GM21619 (cell line): ENCODE data around the gene CDCA3.
"Not testable (repeated sequence)": the region's sequence is repeated elsewhere in the genome, so short reads cannot be mapped to it uniquely, and the experiment has no call there.

Experiments used
- ATAC-seq: cut with Tn5 transposase; IDR thresholded peaks from one replicate; pipeline ENCODE4 v1.9.1; 2021; ENCODE audit not compliant: unreplicated experiment

CDCA3 gene

DNA sequence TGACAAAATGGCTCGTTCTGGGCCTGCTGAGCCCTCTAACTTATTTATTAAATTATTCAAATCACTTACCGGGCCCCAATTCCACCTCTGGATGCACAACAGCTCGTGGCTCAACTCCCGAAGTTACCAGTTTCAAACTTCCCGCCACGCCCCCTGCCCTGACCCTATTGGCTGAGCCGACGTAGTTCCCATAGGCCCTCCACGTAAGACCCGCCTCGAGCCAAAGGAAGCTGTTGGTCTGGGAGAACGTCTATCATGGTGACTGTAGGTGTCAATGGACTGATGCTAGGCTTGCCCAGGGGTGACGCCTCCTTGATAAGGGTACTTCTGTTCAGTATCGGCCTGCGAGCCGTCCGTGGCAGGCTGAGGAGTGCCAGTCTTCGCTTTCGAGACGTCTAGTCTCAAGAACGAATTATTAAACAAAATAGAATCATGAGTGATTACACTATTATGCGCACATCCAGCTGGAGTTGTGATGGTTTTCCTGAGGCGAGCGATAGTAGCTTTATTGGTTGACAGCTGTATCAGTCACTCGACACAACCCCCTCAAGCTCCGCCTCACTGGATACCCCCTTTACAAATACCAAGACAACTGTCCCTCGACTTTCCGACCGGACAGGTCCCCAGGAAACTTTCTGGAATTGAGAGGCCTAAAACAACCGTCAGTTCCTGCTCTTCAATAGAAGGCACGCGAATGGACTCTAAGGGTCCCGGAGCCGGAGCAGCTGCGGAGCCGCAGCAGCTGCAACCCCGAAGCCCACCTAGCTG is at the start of gene CDCA3:
TSS of gene CDCA3 (minus strand) at position 134 of the 768 bp plus-strand sequence. CDS start 334 bp downstream, outside the sequence.
- ATAC-seq, result peak; percentile 47

DNA sequence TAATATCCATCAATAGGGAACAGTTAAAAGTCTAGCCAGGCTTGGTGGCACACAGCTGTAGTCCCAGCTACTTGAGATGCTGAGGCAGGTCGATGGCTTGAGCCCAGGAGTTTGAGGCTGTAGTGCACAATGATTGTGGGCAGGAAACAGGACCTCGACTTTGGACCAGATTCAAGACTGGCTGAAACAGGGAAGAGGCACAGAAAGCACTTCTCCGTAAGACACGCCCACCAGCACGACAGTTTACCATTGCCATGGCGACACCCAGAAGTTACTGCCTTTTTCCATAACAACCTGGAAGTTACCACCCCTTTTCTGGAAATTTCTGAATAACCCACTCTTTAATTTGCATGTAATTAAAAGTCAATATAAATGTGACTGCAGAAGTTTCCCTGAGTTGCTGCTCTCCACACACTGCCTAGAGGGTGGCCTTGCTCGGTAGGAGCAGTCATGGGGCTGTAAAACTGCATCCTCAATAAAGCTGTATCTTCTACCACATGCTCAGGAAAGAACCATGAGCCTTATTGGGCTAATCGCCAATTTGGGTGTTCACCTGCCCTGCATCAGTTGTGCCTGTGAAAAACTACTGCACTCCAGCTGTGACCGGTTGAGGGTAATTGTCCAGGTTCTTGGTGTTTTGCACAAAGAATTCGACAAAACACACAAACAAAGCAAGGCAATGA is 48.9 kb upstream of the CDCA3 start:
- no peak for ATAC-seq

DNA sequence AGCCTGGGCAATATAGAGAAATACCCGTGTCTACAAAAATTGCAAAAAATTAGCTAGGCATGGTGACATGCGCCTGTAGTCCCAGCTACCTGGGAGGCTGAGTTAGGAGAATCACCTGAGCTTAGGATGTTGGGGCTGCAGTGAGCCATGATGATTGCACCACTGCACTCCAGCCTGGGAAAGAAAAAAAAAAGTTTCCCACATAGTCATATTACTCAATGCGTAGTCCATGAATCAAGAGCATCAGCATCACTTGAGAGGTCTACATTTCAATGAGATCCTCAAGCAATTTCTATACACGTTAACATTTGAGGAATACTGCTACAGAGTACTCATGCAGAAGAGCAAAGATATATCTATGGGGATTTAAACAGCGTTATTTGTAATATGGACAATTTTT is 48.3 kb upstream of the CDCA3 start:
- no peak for ATAC-seq

DNA sequence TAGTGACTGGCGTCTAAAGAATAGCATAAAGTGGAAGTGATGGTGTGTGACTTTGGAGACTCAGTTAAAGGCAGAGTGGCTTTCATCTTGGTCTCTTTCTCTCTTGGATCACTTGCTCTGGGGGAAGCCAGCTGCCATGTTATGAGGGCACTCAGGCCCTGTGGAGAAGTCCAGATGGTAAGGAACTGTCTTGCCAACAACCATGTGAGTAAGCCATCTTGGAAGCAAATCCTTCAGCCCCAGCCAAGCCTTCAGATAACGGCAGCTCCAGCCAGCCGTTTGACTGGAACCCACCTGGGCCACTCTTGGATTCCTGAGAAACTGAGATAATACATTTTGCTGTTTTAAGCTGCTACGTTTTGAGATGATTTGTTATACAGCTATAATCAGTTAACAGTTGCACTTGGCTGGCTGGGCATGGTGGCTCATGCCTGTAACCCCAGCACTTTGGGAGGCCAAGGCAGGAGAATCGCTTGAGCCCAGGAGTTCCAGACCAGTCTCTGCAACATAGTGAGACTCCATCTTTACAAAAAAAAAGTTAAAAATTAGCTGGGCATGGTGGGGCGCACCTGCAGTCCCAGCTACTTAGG is 45.9 kb upstream of the CDCA3 start:
- ATAC-seq, result no peak

DNA sequence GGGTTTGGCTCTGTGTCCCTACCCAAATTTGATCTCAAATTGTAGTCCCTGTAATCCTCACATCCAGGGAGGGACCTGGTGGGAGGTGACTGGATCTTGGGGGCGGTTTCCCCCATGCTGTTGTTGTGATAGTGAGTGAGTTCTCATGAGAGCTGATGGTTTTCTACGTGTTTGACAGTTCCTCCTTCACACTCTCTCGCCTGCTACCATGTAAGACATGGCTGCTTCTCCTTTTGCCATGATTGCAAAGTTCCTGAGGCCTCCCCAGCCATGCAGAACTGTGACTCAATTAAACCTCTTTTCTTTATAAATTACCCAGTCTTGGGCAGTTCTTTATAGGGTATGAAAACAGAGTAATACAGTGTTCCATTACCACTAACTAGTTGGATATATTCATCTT is 43.2 kb upstream of the CDCA3 start:
- ATAC-seq, result no peak

DNA sequence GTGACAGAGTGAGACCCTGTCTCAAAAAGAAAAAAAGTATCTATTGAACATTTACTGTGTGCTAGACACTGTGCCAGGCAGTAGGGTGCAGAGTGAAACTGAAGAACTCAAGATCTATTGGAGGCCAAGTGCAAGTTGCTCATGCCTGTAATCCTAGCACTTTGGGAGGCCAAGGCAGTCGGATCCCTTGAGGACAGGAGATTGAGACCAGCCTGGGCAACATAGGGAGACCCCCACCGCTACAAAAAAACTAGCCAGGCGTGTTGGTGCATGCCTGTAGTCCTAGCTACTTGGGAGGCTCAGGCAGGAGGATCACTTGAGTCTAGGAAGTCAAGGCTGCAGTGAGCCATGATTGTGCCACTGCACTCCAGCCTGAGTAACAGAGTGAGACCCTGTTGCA is 41.6 kb upstream of the CDCA3 start:
- ATAC-seq, result not testable (repeated sequence)

DNA sequence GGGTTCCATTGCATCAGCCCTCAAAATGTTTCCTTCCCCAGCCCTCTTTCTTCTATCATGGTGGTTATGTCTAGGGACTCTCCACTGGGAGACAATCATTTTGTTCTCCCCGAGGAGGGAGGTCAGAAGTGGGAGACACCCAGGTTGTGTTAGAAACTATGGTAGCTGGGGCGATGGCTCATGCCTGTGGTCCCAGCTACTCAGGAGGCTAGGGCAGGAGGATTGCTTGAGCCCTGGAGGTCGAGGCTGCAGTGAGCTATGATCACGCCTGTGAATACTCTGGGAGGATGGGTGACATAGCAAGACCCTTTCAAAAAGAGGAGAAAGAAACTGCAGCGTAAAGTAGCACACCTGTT is 40.5 kb upstream of the CDCA3 start:
- no peak for ATAC-seq

DNA sequence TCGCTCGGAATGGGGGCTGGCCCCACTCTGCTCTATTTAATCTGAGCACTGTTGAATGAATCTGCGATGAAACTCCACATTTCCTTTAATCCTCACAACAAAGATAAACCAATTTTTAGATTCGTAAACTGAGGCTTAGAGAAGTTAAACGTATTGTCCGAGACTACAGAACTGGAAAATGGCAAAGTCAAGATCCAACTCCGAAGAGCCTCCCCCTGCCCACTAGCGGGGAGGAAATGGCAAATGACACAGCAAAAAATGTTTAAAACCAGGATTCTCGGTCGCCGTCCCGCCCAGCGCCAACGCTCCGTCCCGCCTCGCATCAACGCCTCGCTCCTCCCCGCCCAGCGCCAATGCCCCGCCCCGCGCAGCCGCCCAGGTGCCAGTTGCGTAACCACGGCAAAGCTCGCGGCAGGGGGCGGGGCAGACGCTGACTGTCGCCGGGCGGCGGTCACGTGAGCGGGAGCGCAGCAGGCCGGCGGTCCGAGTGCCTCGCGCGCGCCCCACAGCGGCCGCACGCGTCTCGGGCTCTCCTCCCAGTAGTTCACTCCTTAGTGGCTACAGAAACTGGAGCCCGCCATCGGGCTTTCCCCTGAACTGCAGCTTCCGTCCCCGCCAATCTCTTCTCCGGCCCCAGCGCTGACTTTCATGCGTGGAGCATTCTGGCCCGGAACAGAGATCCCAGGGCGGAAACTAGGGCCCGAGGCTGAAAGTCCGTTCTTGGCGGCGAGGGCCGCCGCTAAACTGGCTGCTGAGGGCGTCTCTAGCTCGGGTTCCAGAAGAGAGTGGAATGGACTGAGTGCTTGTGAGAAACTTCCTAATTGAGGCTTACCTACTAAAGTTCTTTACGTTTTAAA is 39.9 kb upstream of the CDCA3 start:
- ATAC-seq, result peak; percentile 94

DNA sequence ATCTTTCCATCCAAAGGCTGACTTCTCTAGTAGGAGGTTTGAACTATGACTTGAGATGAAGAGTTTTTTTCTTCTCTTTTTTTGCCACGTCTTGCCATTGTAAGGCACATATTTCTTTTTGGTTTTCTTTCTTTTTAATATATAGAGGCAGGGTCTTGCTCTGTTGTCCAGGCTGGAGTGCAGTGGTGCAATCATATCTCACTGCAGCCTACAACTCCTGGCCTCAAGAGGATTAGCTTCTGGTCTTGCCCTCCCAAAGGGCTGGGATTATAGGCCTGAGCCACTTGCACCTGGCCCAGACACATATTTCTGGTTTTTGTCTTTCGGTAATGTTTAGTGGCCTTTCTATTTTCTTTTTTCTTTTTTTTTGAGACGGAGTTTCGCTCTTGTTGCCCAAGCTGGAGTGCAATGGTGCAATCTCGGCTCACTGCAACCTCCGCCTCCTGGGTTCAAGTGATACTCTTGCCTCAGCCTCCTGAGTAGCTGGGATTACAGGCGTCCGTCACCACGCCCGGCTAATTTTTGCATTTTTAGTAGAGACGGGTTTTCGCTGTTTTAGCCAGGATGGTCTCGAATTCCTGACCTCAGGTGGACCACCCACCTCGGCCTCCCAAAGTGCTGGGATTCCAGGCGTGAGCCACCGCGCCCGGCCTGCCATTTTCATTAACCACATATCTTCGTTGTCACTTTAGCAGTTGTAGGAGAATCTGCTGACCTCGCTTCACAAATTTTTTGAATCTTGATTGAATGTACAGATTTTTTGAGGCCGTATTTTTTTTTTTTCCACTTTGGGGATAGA is 38.9 kb upstream of the CDCA3 start:
- ATAC-seq, result not testable (repeated sequence)

DNA sequence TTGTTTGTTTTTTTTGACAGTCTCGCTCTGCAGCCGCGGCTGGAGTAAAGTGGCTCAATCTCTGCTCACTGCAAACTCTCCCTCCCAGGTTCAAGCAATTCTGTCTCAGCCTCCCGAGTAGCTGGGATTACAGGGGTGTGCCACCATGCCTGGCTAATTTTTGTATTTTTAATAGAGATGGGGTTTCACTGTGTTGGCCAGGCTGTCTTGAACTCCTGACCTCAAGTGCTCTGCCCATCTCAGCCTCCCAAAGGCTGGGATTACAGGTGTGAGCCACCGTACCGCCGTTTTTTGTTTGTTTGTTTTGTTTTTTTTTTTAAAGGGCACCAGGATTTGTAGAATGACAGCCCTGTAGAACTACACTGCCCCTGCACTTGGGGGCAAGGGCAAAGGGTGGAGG is 37.7 kb upstream of the CDCA3 start:
- not testable (repeated sequence) for ATAC-seq

DNA sequence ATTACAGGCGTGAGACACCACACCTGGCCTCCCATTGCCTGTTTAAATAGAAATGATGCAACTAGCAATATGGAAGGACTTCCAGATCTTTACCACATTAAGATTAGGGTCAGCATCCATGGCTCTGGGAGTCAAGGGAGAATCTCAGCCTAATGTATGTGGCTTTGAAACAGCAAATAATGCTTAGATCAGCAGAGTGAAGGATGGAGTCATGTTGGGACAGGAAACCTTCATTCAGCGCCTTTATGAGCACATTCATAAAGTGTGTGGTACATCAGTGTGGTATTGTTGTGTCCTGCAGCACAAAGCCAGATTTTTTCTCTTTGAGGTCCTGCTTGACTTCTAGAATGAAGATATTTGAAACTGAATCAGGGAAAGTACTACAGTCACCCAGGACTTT is 37.3 kb upstream of the CDCA3 start:
- ATAC-seq, result no peak

DNA sequence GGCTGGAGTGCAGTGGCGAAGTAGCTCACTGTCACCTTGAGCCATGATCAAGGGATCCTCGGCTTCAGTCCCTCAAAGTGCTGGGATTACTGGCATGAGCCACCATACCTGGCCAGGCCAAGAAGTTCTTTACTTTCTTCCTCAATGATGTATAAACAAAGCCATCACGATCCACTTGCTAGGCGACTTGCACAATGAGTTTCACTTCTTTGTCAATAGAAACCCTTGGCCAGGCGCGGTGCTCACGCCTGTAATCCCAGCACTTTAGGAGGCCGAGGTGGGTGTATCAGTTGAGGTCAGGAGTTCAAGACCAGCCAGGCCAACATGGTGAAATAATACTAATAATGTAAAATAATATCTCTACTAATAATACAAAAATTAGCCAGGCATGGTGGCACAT is 36.4 kb upstream of the CDCA3 start:
- no peak for ATAC-seq

DNA sequence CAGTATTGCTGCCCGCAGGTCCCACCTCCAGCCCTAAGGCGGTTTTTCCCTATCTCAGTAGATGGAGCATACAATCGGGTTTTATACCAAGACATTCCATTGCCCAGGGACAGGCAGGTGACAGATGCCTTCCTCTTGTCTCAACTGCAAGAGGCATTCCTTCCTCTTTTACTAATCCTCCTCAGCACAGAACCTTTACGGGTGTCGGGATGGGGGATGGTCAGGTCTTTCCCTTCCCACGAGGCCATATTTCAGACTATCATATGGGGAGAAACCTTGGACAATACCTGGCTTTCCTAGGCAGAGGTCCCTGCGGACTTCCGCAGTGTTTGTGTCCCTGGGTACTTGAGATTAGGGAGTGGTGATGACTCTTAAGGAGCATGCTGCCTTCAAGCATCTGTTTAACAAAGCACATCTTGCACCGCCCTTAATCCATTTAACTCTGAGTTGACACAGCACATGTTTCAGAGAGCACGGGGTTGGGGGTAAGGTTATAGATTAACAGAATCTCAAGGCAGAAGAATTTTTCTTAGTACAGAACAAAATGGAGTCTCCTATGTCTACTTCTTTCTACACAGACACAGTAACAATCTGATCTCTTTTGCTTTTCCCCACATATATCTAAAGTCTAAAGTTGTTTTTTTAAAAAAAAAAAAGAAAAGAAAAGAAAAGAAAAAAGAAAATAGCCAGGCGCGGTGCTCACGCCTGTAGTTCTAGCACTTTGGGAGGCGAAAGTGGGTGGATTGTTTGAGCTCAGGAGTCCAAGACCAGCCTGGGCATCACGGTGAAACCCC is 35.3 kb upstream of the CDCA3 start:
- ATAC-seq, result not testable (repeated sequence)

DNA sequence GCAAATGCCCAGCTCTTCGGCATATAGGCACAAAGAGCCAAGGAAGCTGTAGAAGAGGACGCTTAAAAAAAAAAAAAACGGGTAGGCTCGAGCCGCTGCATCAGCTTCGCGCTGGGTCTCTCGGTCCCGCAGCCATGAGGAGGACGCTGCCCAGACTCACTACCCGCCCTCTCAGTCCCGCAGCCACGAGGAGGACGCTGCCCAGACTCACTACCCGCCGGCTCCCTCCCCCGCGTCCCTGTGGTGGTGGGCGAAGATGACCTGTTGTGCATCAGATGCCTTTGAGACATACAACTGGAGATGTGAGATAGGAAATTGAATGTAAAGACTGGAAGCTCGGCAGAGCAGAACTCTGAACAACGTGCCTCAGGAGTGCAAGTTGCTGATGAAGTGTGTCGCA is 33.5 kb upstream of the CDCA3 start:
- ATAC-seq, result no peak

DNA sequence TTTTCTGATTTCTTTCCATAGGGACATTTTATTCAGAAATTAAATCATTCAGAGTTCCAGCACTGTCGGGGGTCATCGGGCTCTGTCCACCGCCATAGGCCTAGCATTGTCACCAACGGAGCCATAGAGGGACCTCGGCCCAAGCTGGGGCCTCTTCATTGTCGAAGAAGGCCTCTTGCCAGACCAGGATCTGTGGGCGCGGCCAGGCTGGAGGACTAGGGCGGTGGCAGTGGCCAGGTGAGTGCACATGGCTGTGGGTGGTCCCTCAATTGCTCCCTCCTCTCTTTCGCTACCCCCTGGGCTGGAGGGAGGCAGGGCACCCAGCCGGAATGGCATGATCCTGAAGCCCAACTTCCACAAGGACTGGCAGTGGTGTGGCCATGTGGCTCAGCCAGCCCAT is 32.6 kb upstream of the CDCA3 start:
- no peak for ATAC-seq

DNA sequence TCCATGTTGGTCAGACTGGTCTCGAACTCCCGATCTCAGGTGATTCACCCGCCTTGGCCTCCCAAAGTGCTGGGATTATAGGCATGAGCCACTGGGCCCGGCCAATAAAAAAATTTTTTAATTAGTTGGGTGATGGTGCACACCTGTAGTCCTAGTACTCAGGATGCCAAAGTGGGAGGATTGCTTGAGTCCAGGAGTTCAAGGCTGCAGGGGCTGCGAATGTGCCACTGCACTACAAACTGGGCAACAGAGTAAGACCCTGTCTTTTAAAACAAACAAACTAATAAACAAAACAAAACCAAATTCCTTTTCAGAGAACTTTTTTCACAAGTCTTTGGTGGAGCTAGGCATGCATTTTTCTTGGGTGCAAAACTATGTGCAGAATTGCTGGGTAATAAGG is 32.2 kb upstream of the CDCA3 start:
- ATAC-seq, result no peak

DNA sequence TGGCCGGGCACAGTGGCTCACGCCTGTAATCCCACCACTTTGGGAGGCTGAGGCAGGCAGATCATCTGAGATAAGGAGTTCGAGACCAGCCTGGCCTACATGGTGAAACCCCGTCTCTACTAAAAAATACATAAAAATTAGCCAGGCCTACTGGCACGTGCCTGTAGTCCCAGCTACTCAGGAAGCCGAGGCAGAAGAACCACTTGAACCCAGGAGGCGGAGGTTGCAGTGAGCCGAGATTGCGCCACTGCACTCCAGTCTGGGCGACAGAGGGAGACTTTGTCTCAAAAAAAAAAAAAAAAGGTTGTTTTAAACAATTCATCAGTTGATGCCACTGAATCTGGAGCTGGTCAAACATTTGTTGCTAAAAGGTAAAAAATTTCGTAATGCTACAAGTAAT is 28.7 kb upstream of the CDCA3 start:
- ATAC-seq, result not testable (repeated sequence)

DNA sequence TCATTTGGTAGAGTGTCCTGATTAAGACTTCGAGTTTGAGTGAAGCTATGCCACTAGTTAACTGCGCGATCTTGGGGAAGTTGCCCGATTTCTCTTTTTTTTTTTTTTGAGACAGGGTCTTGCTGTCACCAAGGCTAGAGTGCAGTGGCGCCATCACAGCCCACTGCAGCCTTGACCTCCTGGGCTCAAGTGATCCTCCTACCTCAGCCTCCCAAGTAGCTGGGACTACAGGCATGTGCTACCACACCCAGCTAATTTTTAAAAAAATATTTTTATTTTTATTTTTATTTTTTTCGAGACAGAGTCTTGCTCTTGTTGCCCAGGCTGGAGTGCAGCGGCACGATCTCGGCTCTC is 22.9 kb upstream of the CDCA3 start:
- not testable (repeated sequence) for ATAC-seq

DNA sequence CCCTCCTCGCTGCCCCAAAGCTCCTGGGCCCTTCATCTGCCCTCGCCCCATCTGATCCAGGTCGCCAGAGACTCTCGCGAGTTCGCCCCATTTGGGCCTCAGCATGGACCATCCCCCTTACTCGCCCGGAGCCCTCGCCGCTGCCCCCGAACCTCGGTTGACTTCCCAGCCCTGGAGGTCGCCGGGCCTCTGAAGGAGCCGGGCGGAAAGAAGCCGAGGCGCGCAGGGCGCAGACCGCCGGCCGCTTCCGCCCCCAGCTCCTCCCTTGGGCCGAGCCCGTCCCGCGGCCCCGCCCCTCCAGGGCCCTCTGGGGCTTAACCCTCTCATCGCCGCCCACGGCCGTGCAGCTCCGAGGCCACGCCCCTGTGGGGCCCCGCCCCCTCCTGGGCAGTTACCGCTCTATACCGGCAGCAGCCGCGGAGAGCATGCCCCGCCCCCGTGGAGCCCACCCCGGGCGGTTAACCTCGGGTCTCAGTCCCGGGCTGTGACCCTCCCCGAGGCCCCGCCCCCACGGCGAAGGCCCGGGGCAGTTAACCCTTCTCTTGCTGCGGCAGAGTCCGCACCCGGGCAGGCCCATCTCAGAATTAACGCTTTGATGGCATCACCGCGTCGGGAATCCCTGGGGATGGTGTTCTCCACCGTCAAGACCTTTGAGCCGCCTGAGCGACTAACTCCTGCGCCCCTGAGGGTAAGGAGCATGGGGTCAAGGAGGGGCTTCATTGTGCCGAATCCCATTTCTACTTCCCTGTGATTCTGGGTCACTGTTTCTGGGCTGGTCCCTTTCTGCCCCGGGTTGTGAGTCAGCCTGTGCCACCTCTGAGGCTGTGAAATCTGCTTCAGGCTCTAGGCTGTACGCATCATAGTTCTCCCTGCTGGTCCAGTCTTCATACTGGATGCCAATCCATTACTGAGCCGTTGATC is 22.3 kb upstream of the CDCA3 start, which contains the start of gene SPSB2:
TSS of gene SPSB2 (minus strand) at position 210 of the 921 bp plus-strand sequence. CDS start 402 bp downstream, outside the sequence.
- ATAC-seq, result peak; percentile 66
